Measurements from ENCODE around the gene LPIN1. TPM values are rescaled to one million over a fixed set of nuclear protein-coding genes. Genes with fewer than 3 reads are reported as not detected.

Gene LPIN1
- total RNA-seq, 1 donor from 2014 or later: 43.9 TPM

GRCh38 chr2:11742317-11742701 lies 4.1 kb upstream of the LPIN1 start:
- Mint-ChIP-seq H3K4me1 (peaks cover 61% of the 10 kb centered on the region), H3K36me3 (ENCODE audit: low read depth) (no peaks in the 10 kb centered on the region), H3K27me3 (ENCODE audit: low read depth) (no peaks in the 10 kb centered on the region), H3K4me3 (peak overlapping the region; percentile 5), H3K9me3 (no peaks in the 10 kb centered on the region), H3K27ac (ENCODE audit: unreplicated experiment) (peak overlapping the region; percentile 79)
- TF ChIP-seq CTCF (conservative IDR thresholded peaks at IDR 0.05): no peak
- DNase-seq (ENCODE audit: low read depth, low spot score): no peak

DNA sequence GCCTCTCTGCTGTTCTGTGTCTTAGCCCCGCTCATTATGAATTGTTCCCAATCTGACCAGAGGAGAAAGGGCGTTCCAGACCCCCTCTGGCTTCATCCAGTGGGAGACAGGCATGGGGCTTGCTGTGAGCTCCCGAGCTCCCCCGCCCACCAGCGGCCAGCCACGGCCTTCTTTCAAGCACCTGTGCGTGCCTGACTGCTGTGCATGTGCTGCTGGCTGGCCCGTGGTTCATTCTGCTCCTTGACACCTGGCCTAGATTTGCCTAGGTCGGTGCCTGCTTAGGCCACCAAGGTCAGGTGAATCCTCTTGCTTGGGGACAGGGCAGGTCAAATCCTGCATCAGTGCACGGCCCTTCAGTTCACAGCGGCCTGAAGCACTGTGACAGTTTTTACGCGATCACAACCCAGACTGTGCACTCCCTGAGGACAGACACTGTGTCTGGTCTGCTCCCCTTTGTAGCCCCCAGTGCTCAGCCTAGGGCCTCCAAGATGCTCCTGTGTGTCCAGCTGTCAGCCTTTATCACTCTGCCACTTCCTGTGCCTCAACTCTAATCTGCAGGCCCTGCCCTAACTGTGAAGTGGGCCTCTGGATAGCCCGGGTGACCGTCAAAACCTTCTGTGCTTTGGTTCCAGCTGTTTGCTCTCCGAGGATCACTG lies 3.6 kb upstream of the LPIN1 start:
- TF ChIP-seq CTCF (conservative IDR thresholded peaks at IDR 0.05): no peak
- no peak for DNase-seq (ENCODE audit: low read depth, low spot score)
- Mint-ChIP-seq H3K4me1 (peaks cover 66% of the 10 kb centered on the region), H3K27ac (ENCODE audit: unreplicated experiment) (peak overlapping the region; percentile 79), H3K9me3 (no peaks in the 10 kb centered on the region), H3K27me3 (ENCODE audit: low read depth) (peaks cover 3% of the 10 kb centered on the region), H3K4me3 (peak overlapping the region; percentile 5), H3K36me3 (ENCODE audit: low read depth) (no peaks in the 10 kb centered on the region)

DNA sequence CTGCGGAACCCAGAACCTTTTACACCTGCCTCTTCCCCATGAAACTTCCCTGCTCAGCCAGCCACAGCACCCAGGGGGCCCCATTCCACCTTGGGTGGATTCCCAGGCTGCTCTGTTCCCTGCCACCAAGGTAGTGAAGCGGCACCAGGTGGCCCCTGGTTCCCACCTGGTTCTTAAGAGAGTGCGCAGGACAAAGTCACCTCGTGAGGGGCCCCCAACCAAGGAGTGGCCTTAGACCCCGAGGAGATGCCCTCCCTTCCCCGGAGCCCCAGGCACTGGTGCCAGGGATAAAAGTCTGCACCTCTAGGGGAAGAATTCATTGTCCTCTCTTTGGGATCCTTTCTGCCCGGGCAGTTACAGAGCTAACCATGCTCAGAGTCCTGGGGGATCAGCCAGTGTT lies 3.1 kb upstream of the LPIN1 start:
- Mint-ChIP-seq H3K36me3 (ENCODE audit: low read depth) (no peaks in the 10 kb centered on the region), H3K9me3 (no peaks in the 10 kb centered on the region), H3K27me3 (ENCODE audit: low read depth) (peaks cover 3% of the 10 kb centered on the region), H3K4me3 (no peak overlapping the region), H3K27ac (ENCODE audit: unreplicated experiment) (peak overlapping the region; percentile 79), H3K4me1 (peaks cover 69% of the 10 kb centered on the region)
- DNase-seq (ENCODE audit: low read depth, low spot score): no peak
- TF ChIP-seq CTCF (conservative IDR thresholded peaks at IDR 0.05): no peak

- H3K27me3 Mint-ChIP-seq (ENCODE audit: low read depth): peaks cover 3% of the 10 kb centered on the region
- no peak for TF ChIP-seq CTCF (conservative IDR thresholded peaks at IDR 0.05)
- DNase-seq (ENCODE audit: low read depth, low spot score): peak; percentile 69
- no peaks in the 10 kb centered on the region for H3K36me3 Mint-ChIP-seq (ENCODE audit: low read depth)
- peak overlapping the region; percentile 76 for H3K4me3 Mint-ChIP-seq
- H3K27ac Mint-ChIP-seq (ENCODE audit: unreplicated experiment): peak overlapping the region; percentile 95
- peaks cover 69% of the 10 kb centered on the region for H3K4me1 Mint-ChIP-seq
- H3K9me3 Mint-ChIP-seq: no peaks in the 10 kb centered on the region
Observed at GRCh38 chr2:11743846-11744553, 2.4 kb upstream of the LPIN1 start.

DNA sequence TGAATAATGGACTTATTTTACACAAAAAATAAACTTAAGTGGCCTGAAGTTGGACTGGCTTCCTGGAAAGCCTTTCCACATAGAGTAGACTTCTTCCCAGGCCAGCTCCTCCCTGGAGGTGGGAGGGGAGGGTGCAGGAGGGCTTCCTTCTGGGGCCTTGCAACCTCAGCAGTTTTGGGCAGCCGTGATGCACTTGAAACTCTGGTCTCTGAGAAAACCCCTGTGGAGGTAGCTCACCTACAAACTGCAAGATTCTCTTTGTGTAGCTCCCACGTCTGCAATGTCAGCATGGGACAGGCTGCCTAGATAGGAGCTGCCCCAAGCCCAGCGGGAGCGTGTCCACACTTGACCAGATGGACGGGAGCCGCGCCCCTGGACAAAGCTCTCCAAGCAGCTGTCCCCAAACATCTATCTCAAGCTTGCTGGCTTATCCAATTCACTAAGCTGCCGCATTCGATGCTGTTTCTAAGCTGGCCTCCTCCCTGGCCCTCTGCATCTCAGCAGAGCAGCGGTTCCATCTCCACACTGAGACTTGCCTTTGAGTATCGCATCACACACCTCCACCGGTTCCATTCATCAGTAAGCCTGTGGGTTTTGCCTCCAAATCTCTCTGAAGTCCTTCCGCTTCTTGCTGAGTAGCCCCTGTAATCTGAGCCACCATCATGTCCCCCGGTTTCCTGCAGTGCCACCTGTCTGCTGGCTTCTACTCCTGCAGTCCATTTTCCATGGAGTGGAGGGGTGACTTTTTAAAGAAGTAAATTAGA lies 1.6 kb upstream of the LPIN1 start:
- Mint-ChIP-seq H3K4me1 (peaks cover 76% of the 10 kb centered on the region), H3K27me3 (ENCODE audit: low read depth) (peaks cover 3% of the 10 kb centered on the region), H3K9me3 (no peaks in the 10 kb centered on the region), H3K36me3 (ENCODE audit: low read depth) (no peaks in the 10 kb centered on the region), H3K4me3 (peak overlapping the region; percentile 76), H3K27ac (ENCODE audit: unreplicated experiment) (peak overlapping the region; percentile 95)
- TF ChIP-seq CTCF (conservative IDR thresholded peaks at IDR 0.05): peak; percentile 46
- peak; percentile 18 for DNase-seq (ENCODE audit: low read depth, low spot score)
